GM19395 (cell line): ENCODE measurements around the gene MCTP1.
A peak's percentile ranks its signal among the peaks of the same experiment; 100 is the strongest.
"Not testable (repeated sequence)": the region's sequence is repeated elsewhere in the genome, so short reads cannot be mapped to it uniquely, and the experiment has no call there.

Source experiments
- ATAC-seq: cut with Tn5 transposase; IDR thresholded peaks from one replicate; pipeline ENCODE4 v1.9.1; 2021; ENCODE audit warnings: mild to moderate bottlenecking, moderate library complexity; ENCODE audit not compliant: unreplicated experiment

The MCTP1 gene

GRCh38 chr5:94832685-94833084 lies 452.2 kb downstream of the MCTP1 start:
- ATAC-seq: no peak

- no peak for ATAC-seq
These were observed 454.4 kb downstream of the MCTP1 start for GRCh38 chr5:94830520-94830919.

- not testable (repeated sequence) for ATAC-seq
These were observed 456.7 kb downstream of the MCTP1 start for GRCh38 chr5:94828222-94828621.

- no peak for ATAC-seq
These were observed 464.4 kb downstream of the MCTP1 start for GRCh38 chr5:94820488-94820887.

GRCh38 chr5:94818904-94819303 lies 466.0 kb downstream of the MCTP1 start:
- no peak for ATAC-seq

- no peak for ATAC-seq
These were observed 469.4 kb downstream of the MCTP1 start for GRCh38 chr5:94815313-94816039.

GRCh38 chr5:94812232-94812631 lies 472.7 kb downstream of the MCTP1 start:
- ATAC-seq: no peak

- no peak for ATAC-seq
These were observed 473.6 kb downstream of the MCTP1 start for GRCh38 chr5:94811331-94811730.

GRCh38 chr5:94810877-94811276 lies 474.0 kb downstream of the MCTP1 start:
- no peak for ATAC-seq

GRCh38 chr5:94810281-94810680 lies 474.6 kb downstream of the MCTP1 start:
- no peak for ATAC-seq

- ATAC-seq: no peak
These were observed 476.4 kb downstream of the MCTP1 start for GRCh38 chr5:94808497-94808896.

GRCh38 chr5:94807985-94808384 lies 476.9 kb downstream of the MCTP1 start:
- no peak for ATAC-seq

- no peak for ATAC-seq
These were observed 482.4 kb downstream of the MCTP1 start for GRCh38 chr5:94802450-94802849.

GRCh38 chr5:94796586-94796985 lies 488.3 kb downstream of the MCTP1 start:
- no peak for ATAC-seq

- peak; percentile 61 for ATAC-seq
These were observed 491.1 kb downstream of the MCTP1 start for GRCh38 chr5:94793816-94794198.

- peak; percentile 99 for ATAC-seq
These were observed 491.6 kb downstream of the MCTP1 start for GRCh38 chr5:94793113-94793815.

GRCh38 chr5:94791829-94792228 lies 493.1 kb downstream of the MCTP1 start:
- no peak for ATAC-seq

- ATAC-seq: no peak
These were observed 496.4 kb downstream of the MCTP1 start for GRCh38 chr5:94788527-94788926.

GRCh38 chr5:94784536-94785505 lies 500.1 kb downstream of the MCTP1 start:
- ATAC-seq: no peak

- no peak for ATAC-seq
These were observed 502.5 kb downstream of the MCTP1 start for GRCh38 chr5:94782383-94782782.

- no peak for ATAC-seq
These were observed 505.2 kb downstream of the MCTP1 start for GRCh38 chr5:94779684-94780083.
